Panc1 (cell line): ENCODE measurements around the gene ADAMTS7. TPM values are rescaled to one million over a fixed set of nuclear protein-coding genes. Genes with fewer than 3 reads are reported as not detected.
A peak's percentile ranks its signal among the peaks of the same experiment; 100 is the strongest.

Experiments
- ATAC-seq: fragments of 200-7000 bp; cut with Tn5 transposase; 2 replicates; pipeline ENCODE4 v1.9.1; 2020; ENCODE audit warnings: mild to moderate bottlenecking, moderate library complexity
- BruUV-seq: library from RNA; stranded (reverse); fragments of 400-500 nt; replicated peaks from 2 replicates; lab custom pipeline; 2021; lab: Mats Ljungman, UMichigan
- CTCF ChIA-PET: fragments of 300-600 bp; sonication (Branson Sonifier 250); formaldehyde crosslinking; loops from one replicate; lab custom pipeline; 2022; ENCODE audit warnings: antibody characterized with exemption; lab: Charles Lee
- POLR2A ChIA-PET: fragments of 300-600 bp; sonication (Branson Sonifier 250); formaldehyde crosslinking; loops from one replicate; lab custom pipeline; 2022; ENCODE audit warnings: antibody characterized with exemption; lab: Charles Lee
- DNase-seq: peaks from one replicate; pipeline ENCODE4 v3.0.0-alpha.2; 2010; ENCODE audit warnings: low read depth, low spot score
- H3K27ac ChIP-seq: 2 replicates; pipeline ENCODE4 v1.5.1; 2011; ENCODE audit warnings: mild to moderate bottlenecking, low read length, inconsistent platforms
- H3K27me3 ChIP-seq: fragments of 200-500 bp; sonication (Bioruptor generic); 2 replicates; pipeline ENCODE4 v1.6.0; 2014; ENCODE audit warnings: low read length, inconsistent platforms; ENCODE audit not compliant: control insufficient read depth, insufficient read depth
- H3K36me3 ChIP-seq: fragments of 200-500 bp; sonication (Bioruptor generic); 2 replicates; pipeline ENCODE4 v1.5.1; 2014; ENCODE audit warnings: inconsistent platforms, mild to moderate bottlenecking, low read length, moderate library complexity; ENCODE audit not compliant: control insufficient read depth, insufficient read depth
- H3K4me1 ChIP-seq: 2 replicates; pipeline ENCODE4 v1.5.1; 2011; ENCODE audit warnings: inconsistent platforms, mild to moderate bottlenecking, low read length, moderate library complexity; ENCODE audit not compliant: control insufficient read depth, insufficient read depth
- H3K4me3 ChIP-seq, 2 experiments: 2 replicates each; pipeline ENCODE4 v1.5.1; 2011 to 2012; ENCODE audit warnings: low read depth in 2 of 2, low read length in 2 of 2, mild to moderate bottlenecking in 2 of 2, inconsistent platforms in 1 of 2, moderate library complexity in 1 of 2
- H3K9me3 ChIP-seq: fragments of 200-500 bp; sonication (Bioruptor generic); 2 replicates; pipeline ENCODE4 v1.5.1; 2014; ENCODE audit warnings: low read depth, mild to moderate bottlenecking, inconsistent platforms, low read length, moderate library complexity; ENCODE audit not compliant: control insufficient read depth, insufficient read depth
- TCF7L2 ChIP-seq: IDR thresholded peaks from 2 replicates; pipeline ENCODE4 v1.6.1; 2011; ENCODE audit warnings: mild to moderate bottlenecking, low read depth, low read length, inconsistent platforms
- in situ Hi-C: cut with HindIII; loops from 2 replicates; pipeline ENCODE4 v1.10.0; 2016; ENCODE audit warnings: low sequenced_read_pairs, low pct_unique_long_range_greater_than_20kb
- intact Hi-C: fragments of 100-400 bp; cut with micrococcal nuclease; formaldehyde crosslinking; loops from one replicate; pipeline ENCODE4 v1.10.0; 2022; ENCODE audit not compliant: unreplicated experiment
- total RNA-seq: library from RNA; stranded (reverse); gene quantifications from one replicate; pipeline ENCODE4 v1.2.1, GENCODE V29; 2021; ENCODE audit not compliant: unreplicated experiment
- TF ChIP-seq, protein P1 (sequence below): fragments of 450-650 bp; IDR thresholded peaks from 2 replicates; pipeline ENCODE4 v1.5.1; 2017; ENCODE audit warnings: mild to moderate bottlenecking

ADAMTS7 gene
- total RNA-seq, 1 experiment from 2014 or later: 1.0 TPM

DNA sequence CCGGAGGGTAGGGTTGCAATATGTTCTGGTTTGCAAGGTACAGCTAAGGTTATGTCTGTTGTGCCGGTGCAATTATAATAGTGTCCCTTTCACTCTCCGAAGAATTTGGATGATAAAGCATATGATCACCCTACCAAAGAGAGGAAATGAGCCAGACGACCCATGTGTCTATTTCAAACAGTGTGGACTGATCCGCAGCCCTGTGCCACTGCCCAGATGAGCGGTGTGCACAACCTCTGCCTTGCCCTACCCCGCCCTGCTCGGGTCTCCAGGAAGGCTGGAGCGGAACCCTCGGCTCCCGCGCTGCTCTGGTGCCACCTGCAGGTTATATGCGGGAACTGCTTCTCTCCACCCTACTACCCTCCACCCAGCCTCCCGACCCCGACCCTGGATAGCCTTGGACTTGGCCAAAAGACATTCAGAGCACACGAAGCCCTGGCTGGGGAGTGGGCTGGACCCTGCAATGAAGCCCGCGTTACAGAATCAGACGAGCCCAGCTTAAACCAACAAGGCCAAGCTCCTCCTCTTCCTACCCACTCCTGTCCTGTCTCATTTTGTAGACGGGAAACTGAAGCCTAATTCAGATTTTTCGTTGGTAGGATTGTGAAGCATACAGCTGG is 101.9 kb downstream of the ADAMTS7 start:
- no peak for TF ChIP-seq TCF7L2
- TF ChIP-seq, protein P1, sequence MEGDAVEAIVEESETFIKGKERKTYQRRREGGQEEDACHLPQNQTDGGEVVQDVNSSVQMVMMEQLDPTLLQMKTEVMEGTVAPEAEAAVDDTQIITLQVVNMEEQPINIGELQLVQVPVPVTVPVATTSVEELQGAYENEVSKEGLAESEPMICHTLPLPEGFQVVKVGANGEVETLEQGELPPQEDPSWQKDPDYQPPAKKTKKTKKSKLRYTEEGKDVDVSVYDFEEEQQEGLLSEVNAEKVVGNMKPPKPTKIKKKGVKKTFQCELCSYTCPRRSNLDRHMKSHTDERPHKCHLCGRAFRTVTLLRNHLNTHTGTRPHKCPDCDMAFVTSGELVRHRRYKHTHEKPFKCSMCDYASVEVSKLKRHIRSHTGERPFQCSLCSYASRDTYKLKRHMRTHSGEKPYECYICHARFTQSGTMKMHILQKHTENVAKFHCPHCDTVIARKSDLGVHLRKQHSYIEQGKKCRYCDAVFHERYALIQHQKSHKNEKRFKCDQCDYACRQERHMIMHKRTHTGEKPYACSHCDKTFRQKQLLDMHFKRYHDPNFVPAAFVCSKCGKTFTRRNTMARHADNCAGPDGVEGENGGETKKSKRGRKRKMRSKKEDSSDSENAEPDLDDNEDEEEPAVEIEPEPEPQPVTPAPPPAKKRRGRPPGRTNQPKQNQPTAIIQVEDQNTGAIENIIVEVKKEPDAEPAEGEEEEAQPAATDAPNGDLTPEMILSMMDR: peak; percentile 95
- POLR2A ChIA-PET: no interaction called here
- in situ Hi-C loops (no loop called here), intact Hi-C loops (loop anchor here (1.0 to 2.0 kb wide), 2 partner anchors 71 to 91 kb away; no protein-coding TSS in a partner anchor)
- DNase-seq (peak; percentile 35), ATAC-seq (peak; percentile 99)
- peaks cover 15% of the 10 kb centered on the region for H3K27me3 ChIP-seq
- H3K36me3 ChIP-seq: no peaks in the 10 kb centered on the region
- H3K4me1 ChIP-seq: peaks cover 7% of the 10 kb centered on the region; the same call in 1 of the 2 replicates
- no peaks in the 10 kb centered on the region for H3K9me3 ChIP-seq
- no peak overlapping the region for H3K27ac ChIP-seq
- BruUV-seq: no TSS peak
- CTCF ChIA-PET: interaction anchor here (0.9 to 1.5 kb wide), 2 partner anchors 31 to 71 kb away, joined by 4 to 8 read pairs; no protein-coding TSS in a partner anchor
- H3K4me3 ChIP-seq: peak overlapping the region; percentile 24 to 38; a peak in 3 of 4 replicates

Other genes starting within 250 kb of the ADAMTS7 start
- gene CHRNA5, start 245.9 kb downstream of the ADAMTS7 start, total RNA-seq: 52.4 TPM
- gene CHRNA3, start 190.5 kb downstream of the ADAMTS7 start, total RNA-seq: 0.31 TPM
- not detected for gene CHRNB4, start 170.3 kb downstream of the ADAMTS7 start, total RNA-seq
- 360 TPM for gene MORF4L1, start 61.4 kb upstream of the ADAMTS7 start, total RNA-seq
- gene CTSH, start 133.6 kb upstream of the ADAMTS7 start, total RNA-seq: 178 TPM